HEK293 (cell line): ENCODE results near the gene RCL1.

Experiments
- CTCF ChIA-PET: fragments of 350-600 bp; formaldehyde crosslinking; extraction: SDS; loops from one replicate; lab custom pipeline; 2021; ENCODE audit warnings: antibody characterized with exemption; lab: Yijun Ruan, JAX
- POLR2A ChIA-PET: fragments of 300-600 bp; formaldehyde crosslinking; extraction: SDS; loops from one replicate; lab custom pipeline; 2020; ENCODE audit warnings: antibody characterized with exemption, inconsistent platforms; lab: Yijun Ruan, JAX
- H3K27ac ChIP-seq: fragments of 200-500 bp; sonication (Bioruptor generic); 2 replicates; pipeline ENCODE4 v1.5.1; 2014; ENCODE audit warnings: low read depth, low read length, control low read depth, inconsistent platforms; ENCODE audit errors: extremely low read depth
- H3K36me3 ChIP-seq, 2 experiments: fragments of 200-500 bp in 1 of 2; sonication (Bioruptor generic) in 1 of 2; 1 replicate in 1 of 2; 2 replicates in 1 of 2; pipeline ENCODE4 v1.5.1; 2014 to 2017; ENCODE audit warnings: inconsistent platforms in 2 of 2, low read length in 2 of 2; ENCODE audit not compliant: control insufficient read depth in 2 of 2, insufficient read depth in 1 of 2
- H3K4me1 ChIP-seq: fragments of 200-500 bp; sonication (Bioruptor generic); 2 replicates; pipeline ENCODE4 v1.5.1; 2014; ENCODE audit warnings: mild to moderate bottlenecking, low read length, inconsistent platforms; ENCODE audit not compliant: control insufficient read depth, insufficient read depth
- H3K4me3 ChIP-seq: 2 replicates; pipeline ENCODE4 v1.5.1; 2011; ENCODE audit warnings: low read depth, mild to moderate bottlenecking, control low read depth, low read length, moderate library complexity
- H3K9me3 ChIP-seq: fragments of 200-500 bp; sonication (Bioruptor generic); 2 replicates; pipeline ENCODE4 v1.5.1; 2014; ENCODE audit warnings: low read depth, low read length, inconsistent platforms; ENCODE audit not compliant: control insufficient read depth, insufficient read depth
- ZBTB26 ChIP-seq: fragments of 450-650 bp; formaldehyde crosslinking; optimal IDR thresholded peaks from 2 replicates; pipeline ENCODE3; 2016; ENCODE audit warnings: missing biosample characterization, mild to moderate bottlenecking, missing genetic modification characterization
- ZNF138 ChIP-seq: fragments of 450-650 bp; formaldehyde crosslinking; IDR thresholded peaks from 2 replicates; pipeline ENCODE4 v1.5.1; 2016; ENCODE audit warnings: missing biosample characterization, missing genetic modification characterization, borderline replicate concordance
- ZNF184 ChIP-seq: fragments of 450-650 bp; IDR thresholded peaks from 2 replicates; pipeline ENCODE4 v1.5.1; 2018; ENCODE audit warnings: missing biosample characterization, mild to moderate bottlenecking, missing genetic modification characterization
- ZNF423 ChIP-seq: fragments of 450-650 bp; formaldehyde crosslinking; IDR thresholded peaks from 2 replicates; pipeline ENCODE4 v1.5.1; 2016; ENCODE audit warnings: missing biosample characterization, missing genetic modification characterization
- ZNF426 ChIP-seq: fragments of 450-650 bp; formaldehyde crosslinking; IDR thresholded peaks from 2 replicates; pipeline ENCODE4 v1.5.1; 2017; ENCODE audit warnings: missing biosample characterization, missing genetic modification characterization, mild to moderate bottlenecking, inconsistent platforms, moderate library complexity
- ZNF560 ChIP-seq: fragments of 450-650 bp; formaldehyde crosslinking; IDR thresholded peaks from 2 replicates; pipeline ENCODE4 v1.5.1; 2017; ENCODE audit warnings: missing biosample characterization, missing genetic modification characterization, borderline replicate concordance
- ZNF843 ChIP-seq: fragments of 450-650 bp; formaldehyde crosslinking; IDR thresholded peaks from 2 replicates; pipeline ENCODE4 v1.5.1; 2016; ENCODE audit warnings: missing biosample characterization, missing genetic modification characterization
- TF ChIP-seq, protein P1 (sequence below): fragments of 450-650 bp; formaldehyde crosslinking; conservative IDR thresholded peaks from 2 replicates; pipeline ENCODE4 v1.5.1; 2016; ENCODE audit warnings: low read depth, missing biosample characterization, missing genetic modification characterization
- TF ChIP-seq, protein P2 (sequence below): fragments of 450-650 bp; formaldehyde crosslinking; IDR thresholded peaks from 2 replicates; pipeline ENCODE4 v1.5.1; 2016; ENCODE audit warnings: missing biosample characterization, missing genetic modification characterization
- TF ChIP-seq, protein P3 (sequence below): fragments of 450-650 bp; formaldehyde crosslinking; IDR thresholded peaks from 2 replicates; pipeline ENCODE4 v1.5.1; 2016; ENCODE audit warnings: missing biosample characterization, missing genetic modification characterization
- TF ChIP-seq, protein P4 (sequence below): fragments of 450-650 bp; formaldehyde crosslinking; IDR thresholded peaks from 2 replicates; pipeline ENCODE4 v1.5.1; 2017; ENCODE audit warnings: missing biosample characterization, missing genetic modification characterization

Gene RCL1

GRCh38 chr9:4811824-4812223, 19.1 kb downstream of the RCL1 start:
- H3K4me1 ChIP-seq = no peaks in the 10 kb centered on the region
- TF ChIP-seq ZNF843 = no peak
- no peak for TF ChIP-seq ZNF560 (tag by site-specific recombination)
- TF ChIP-seq, protein P1, sequence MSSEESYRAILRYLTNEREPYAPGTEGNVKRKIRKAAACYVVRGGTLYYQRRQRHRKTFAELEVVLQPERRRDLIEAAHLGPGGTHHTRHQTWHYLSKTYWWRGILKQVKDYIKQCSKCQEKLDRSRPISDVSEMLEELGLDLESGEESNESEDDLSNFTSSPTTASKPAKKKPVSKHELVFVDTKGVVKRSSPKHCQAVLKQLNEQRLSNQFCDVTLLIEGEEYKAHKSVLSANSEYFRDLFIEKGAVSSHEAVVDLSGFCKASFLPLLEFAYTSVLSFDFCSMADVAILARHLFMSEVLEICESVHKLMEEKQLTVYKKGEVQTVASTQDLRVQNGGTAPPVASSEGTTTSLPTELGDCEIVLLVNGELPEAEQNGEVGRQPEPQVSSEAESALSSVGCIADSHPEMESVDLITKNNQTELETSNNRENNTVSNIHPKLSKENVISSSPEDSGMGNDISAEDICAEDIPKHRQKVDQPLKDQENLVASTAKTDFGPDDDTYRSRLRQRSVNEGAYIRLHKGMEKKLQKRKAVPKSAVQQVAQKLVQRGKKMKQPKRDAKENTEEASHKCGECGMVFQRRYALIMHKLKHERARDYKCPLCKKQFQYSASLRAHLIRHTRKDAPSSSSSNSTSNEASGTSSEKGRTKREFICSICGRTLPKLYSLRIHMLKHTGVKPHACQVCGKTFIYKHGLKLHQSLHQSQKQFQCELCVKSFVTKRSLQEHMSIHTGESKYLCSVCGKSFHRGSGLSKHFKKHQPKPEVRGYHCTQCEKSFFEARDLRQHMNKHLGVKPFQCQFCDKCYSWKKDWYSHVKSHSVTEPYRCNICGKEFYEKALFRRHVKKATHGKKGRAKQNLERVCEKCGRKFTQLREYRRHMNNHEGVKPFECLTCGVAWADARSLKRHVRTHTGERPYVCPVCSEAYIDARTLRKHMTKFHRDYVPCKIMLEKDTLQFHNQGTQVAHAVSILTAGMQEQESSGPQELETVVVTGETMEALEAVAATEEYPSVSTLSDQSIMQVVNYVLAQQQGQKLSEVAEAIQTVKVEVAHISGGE (tag by site-specific recombination) = no peak
- TF ChIP-seq, protein P2, sequence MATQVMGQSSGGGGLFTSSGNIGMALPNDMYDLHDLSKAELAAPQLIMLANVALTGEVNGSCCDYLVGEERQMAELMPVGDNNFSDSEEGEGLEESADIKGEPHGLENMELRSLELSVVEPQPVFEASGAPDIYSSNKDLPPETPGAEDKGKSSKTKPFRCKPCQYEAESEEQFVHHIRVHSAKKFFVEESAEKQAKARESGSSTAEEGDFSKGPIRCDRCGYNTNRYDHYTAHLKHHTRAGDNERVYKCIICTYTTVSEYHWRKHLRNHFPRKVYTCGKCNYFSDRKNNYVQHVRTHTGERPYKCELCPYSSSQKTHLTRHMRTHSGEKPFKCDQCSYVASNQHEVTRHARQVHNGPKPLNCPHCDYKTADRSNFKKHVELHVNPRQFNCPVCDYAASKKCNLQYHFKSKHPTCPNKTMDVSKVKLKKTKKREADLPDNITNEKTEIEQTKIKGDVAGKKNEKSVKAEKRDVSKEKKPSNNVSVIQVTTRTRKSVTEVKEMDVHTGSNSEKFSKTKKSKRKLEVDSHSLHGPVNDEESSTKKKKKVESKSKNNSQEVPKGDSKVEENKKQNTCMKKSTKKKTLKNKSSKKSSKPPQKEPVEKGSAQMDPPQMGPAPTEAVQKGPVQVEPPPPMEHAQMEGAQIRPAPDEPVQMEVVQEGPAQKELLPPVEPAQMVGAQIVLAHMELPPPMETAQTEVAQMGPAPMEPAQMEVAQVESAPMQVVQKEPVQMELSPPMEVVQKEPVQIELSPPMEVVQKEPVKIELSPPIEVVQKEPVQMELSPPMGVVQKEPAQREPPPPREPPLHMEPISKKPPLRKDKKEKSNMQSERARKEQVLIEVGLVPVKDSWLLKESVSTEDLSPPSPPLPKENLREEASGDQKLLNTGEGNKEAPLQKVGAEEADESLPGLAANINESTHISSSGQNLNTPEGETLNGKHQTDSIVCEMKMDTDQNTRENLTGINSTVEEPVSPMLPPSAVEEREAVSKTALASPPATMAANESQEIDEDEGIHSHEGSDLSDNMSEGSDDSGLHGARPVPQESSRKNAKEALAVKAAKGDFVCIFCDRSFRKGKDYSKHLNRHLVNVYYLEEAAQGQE (tag by site-specific recombination) = no peak
- TF ChIP-seq ZBTB26 (tag by site-specific recombination) = no peak
- TF ChIP-seq, all 188 proteins: peak for 0
- Histone ChIP-seq H3K9me3 (no peaks in the 10 kb centered on the region), H3K4me3 (no peak overlapping the region), H3K36me3 (no peaks in the 10 kb centered on the region), H3K27ac (no peak overlapping the region)
- CTCF ChIA-PET = interaction anchor here (3.8 kb wide), 1 partner anchor 14 kb away, joined by 15 read pairs; no protein-coding TSS in a partner anchor
- POLR2A ChIA-PET = interaction anchor here (0.5 kb wide), 1 partner anchor 16 kb away, joined by 5 read pairs; no protein-coding TSS in a partner anchor

DNA sequence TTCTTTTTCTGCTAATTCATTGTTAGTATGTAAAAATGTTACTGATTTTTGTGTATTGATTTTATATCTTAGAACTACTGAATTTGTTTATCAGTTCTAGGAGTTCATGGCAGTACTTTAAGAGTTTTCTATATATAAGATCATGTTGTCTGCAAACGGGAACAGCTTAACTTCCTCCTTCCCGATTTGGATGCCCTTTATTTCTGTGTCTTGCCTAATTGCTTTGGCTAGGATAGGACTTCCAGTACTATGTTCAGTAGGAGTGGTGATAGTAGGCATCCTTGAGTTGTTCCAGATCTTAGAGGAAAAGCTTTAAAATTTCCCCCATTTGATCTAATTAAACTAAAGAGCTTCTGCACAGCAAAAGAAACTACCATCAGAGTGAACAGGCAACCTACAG, 20.1 kb downstream of the RCL1 start:
- TF ChIP-seq, protein P3, sequence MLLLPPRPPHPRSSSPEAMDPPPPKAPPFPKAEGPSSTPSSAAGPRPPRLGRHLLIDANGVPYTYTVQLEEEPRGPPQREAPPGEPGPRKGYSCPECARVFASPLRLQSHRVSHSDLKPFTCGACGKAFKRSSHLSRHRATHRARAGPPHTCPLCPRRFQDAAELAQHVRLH (tag by site-specific recombination) = no peak
- TF ChIP-seq ZNF423 (tag by site-specific recombination) (no peak), ZNF138 (no peak), ZNF426 (tag by site-specific recombination) (no peak), ZNF184 (tag by site-specific recombination) (no peak)
- TF ChIP-seq, protein P4, sequence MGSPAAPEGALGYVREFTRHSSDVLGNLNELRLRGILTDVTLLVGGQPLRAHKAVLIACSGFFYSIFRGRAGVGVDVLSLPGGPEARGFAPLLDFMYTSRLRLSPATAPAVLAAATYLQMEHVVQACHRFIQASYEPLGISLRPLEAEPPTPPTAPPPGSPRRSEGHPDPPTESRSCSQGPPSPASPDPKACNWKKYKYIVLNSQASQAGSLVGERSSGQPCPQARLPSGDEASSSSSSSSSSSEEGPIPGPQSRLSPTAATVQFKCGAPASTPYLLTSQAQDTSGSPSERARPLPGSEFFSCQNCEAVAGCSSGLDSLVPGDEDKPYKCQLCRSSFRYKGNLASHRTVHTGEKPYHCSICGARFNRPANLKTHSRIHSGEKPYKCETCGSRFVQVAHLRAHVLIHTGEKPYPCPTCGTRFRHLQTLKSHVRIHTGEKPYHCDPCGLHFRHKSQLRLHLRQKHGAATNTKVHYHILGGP (tag by site-specific recombination) = no peak
- no peak overlapping the region for H3K4me3 ChIP-seq
- ChIA-PET CTCF (interaction anchor here (0.6 to 3.8 kb wide), 2 partner anchors 15 to 51 kb away, joined by 3 to 15 read pairs; no protein-coding TSS in a partner anchor), POLR2A (no interaction called here)
- H3K4me1 ChIP-seq = no peaks in the 10 kb centered on the region
- no peaks in the 10 kb centered on the region for H3K9me3 ChIP-seq
- H3K27ac ChIP-seq = no peak overlapping the region
- H3K36me3 ChIP-seq = no peaks in the 10 kb centered on the region; a peak in 1 of 3 replicates
